HepG2 (cell line): Measurements from ENCODE around the gene SYNJ2. TPM values are rescaled to one million over a fixed set of nuclear protein-coding genes. Genes with fewer than 3 reads are reported as not detected.

Experiments
- ARHGAP35 ChIP-seq: sonication (generic); formaldehyde crosslinking; IDR thresholded peaks from 2 replicates; pipeline ENCODE4 v1.9.0; 2022; ENCODE audit warnings: mild to moderate bottlenecking, inconsistent platforms, moderate library complexity, missing genetic modification reagents, borderline replicate concordance
- BATF2 ChIP-seq: sonication (generic); formaldehyde crosslinking; IDR thresholded peaks from 2 replicates; pipeline ENCODE4 v1.8.0; 2022; ENCODE audit warnings: mild to moderate bottlenecking, missing genetic modification reagents, moderate library complexity
- CCAR2 ChIP-seq: fragments of 200-400 bp; formaldehyde crosslinking; optimal IDR thresholded peaks from 2 replicates; pipeline ENCODE3; 2018; ENCODE audit warnings: low read depth, mild to moderate bottlenecking, low read length, moderate library complexity
- DMAP1 ChIP-seq: IDR thresholded peaks from 2 replicates; pipeline ENCODE4 v1.6.1; 2016
- ETS1 ChIP-seq: sonication (generic); formaldehyde crosslinking; IDR thresholded peaks from 2 replicates; pipeline ENCODE4 v1.4.0; 2020; ENCODE audit warnings: missing genetic modification reagents
- FOXO4 ChIP-seq: sonication (generic); formaldehyde crosslinking; conservative IDR thresholded peaks from 2 replicates; pipeline ENCODE4 v1.8.1; 2023; ENCODE audit warnings: missing genetic modification reagents
- MTF1 ChIP-seq: sonication (generic); formaldehyde crosslinking; IDR thresholded peaks from 2 replicates; pipeline ENCODE4 v1.5.0; 2020; ENCODE audit warnings: missing genetic modification reagents
- RFXAP ChIP-seq: sonication (generic); formaldehyde crosslinking; IDR thresholded peaks from 2 replicates; pipeline ENCODE4 v1.4.0; 2020; ENCODE audit warnings: missing genetic modification reagents, borderline replicate concordance
- TP53 ChIP-seq: sonication (generic); formaldehyde crosslinking; conservative IDR thresholded peaks from 2 replicates; pipeline ENCODE4 v1.4.0; 2020; ENCODE audit warnings: missing genetic modification reagents
- YEATS4 ChIP-seq: sonication (generic); formaldehyde crosslinking; IDR thresholded peaks from 2 replicates; pipeline ENCODE4 v1.4.0; 2020; ENCODE audit warnings: missing genetic modification reagents, borderline replicate concordance
- ZBTB26 ChIP-seq: IDR thresholded peaks from 2 replicates; pipeline ENCODE4 v1.6.1; 2016; ENCODE audit warnings: missing compliant biosample characterization, missing genetic modification reagents, borderline replicate concordance
- ZNF12 ChIP-seq: sonication (generic); formaldehyde crosslinking; IDR thresholded peaks from 2 replicates; pipeline ENCODE4 v1.5.0; 2020; ENCODE audit warnings: missing genetic modification reagents
- ZNF18 ChIP-seq: sonication (generic); formaldehyde crosslinking; IDR thresholded peaks from 2 replicates; pipeline ENCODE4 v1.8.0; 2022; ENCODE audit warnings: mild to moderate bottlenecking, missing genetic modification reagents; ENCODE audit not compliant: insufficient replicate concordance
- ZNF232 ChIP-seq: sonication (generic); formaldehyde crosslinking; IDR thresholded peaks from 2 replicates; pipeline ENCODE4 v1.4.0; 2020; ENCODE audit warnings: missing genetic modification reagents, borderline replicate concordance
- ZNF513 ChIP-seq: sonication (generic); formaldehyde crosslinking; conservative IDR thresholded peaks from 2 replicates; pipeline ENCODE4 v1.5.0; 2020; ENCODE audit warnings: missing genetic modification reagents
- ZNF558 ChIP-seq: sonication (generic); formaldehyde crosslinking; IDR thresholded peaks from 2 replicates; pipeline ENCODE4 v1.9.0; 2022; ENCODE audit warnings: mild to moderate bottlenecking, missing genetic modification reagents, borderline replicate concordance
- ZNF639 ChIP-seq: conservative IDR thresholded peaks from 2 replicates; pipeline ENCODE4 v1.6.1; 2018; ENCODE audit warnings: missing genetic modification reagents
- ZNF766 ChIP-seq: sonication (generic); formaldehyde crosslinking; IDR thresholded peaks from 2 replicates; pipeline ENCODE4 v1.5.0; 2020; ENCODE audit warnings: missing genetic modification reagents, borderline replicate concordance
- polyA plus RNA-seq, 8 experiments: library from polyadenylated mRNA; depleted of rRNA in 3 of 8; stranded (reverse) in 7 of 8; unstranded in 1 of 8; fragments of >200 nt; fragmentation: Illumina TruSeq in 4 of 8; extraction: Trizol in 4 of 8; gene quantifications; 2 replicates each; pipeline versions ENCODE4 v1.2.1 to v1.2.3, GENCODE V29; 2011 to 2016; ENCODE audit warnings: low read depth in 4 of 8, missing spikeins in 1 of 8, mixed read lengths in 1 of 8; ENCODE audit not compliant: insufficient read depth in 1 of 8
- total RNA-seq, 5 experiments: library from RNA; depleted of rRNA; stranded (reverse); fragments of >200 nt; fragmentation: Illumina TruSeq; extraction: Trizol; gene quantifications; 2 replicates each; pipeline ENCODE4 v1.2.3, GENCODE V29; 2016; ENCODE audit warnings: low read depth in 1 of 5

SYNJ2 gene
- total and polyA plus RNA-seq, 2 of the 13 experiments (the other 11 are each of a cell fraction or from before 2014, with no cell fraction given), result 39.1 to 57.6 TPM

- TF ChIP-seq ETS1 (CRISPR knock-in tag) (no peak), FOXO4 (CRISPR knock-in tag) (no peak), ZNF766 (no peak), ZNF558 (CRISPR knock-in tag) (no peak; the same call in 1 of the 2 replicates), MTF1 (CRISPR knock-in tag) (0 out of 2 replicates have a peak, but pooled peaks have one; percentile 32), CCAR2 (no peak), ZNF513 (no peak), DMAP1 (CRISPR knock-in tag) (no peak), ZNF12 (CRISPR knock-in tag) (peak; percentile 66), BATF2 (CRISPR knock-in tag) (no peak), YEATS4 (CRISPR knock-in tag) (no peak), ARHGAP35 (CRISPR knock-in tag) (0 out of 2 replicates have a peak, but pooled peaks have one; percentile 19), TP53 (CRISPR knock-in tag) (no peak), ZBTB26 (CRISPR knock-in tag) (no peak; the same call in 1 of the 2 replicates), ZNF18 (CRISPR knock-in tag) (peak; percentile 50), RFXAP (CRISPR knock-in tag) (no peak; the same call in 1 of the 2 replicates), ZNF232 (CRISPR knock-in tag) (0 out of 2 replicates have a peak, but pooled peaks have one; percentile 67), ZNF639 (CRISPR knock-in tag) (peak; percentile 62; the same call in 1 of the 2 replicates)
These were observed 1.1 kb downstream of the SYNJ2 start (continued) for GRCh38 chr6:157982563-157983405.
